HTR-8/SVneo (cell line): ENCODE measurements around the gene SFRP4.

Source experiments
- DNase-seq: peaks from one replicate; pipeline ENCODE4 v3.0.0; 2011; ENCODE audit warnings: low spot score, mixed read lengths; ENCODE audit not compliant: insufficient read length
- FAIRE-seq: peaks from 2 replicates; lab custom pipeline; 2011; peaks lifted over from hg19 to GRCh38; lab: Jason Lieb, UNC

Gene SFRP4

DNA sequence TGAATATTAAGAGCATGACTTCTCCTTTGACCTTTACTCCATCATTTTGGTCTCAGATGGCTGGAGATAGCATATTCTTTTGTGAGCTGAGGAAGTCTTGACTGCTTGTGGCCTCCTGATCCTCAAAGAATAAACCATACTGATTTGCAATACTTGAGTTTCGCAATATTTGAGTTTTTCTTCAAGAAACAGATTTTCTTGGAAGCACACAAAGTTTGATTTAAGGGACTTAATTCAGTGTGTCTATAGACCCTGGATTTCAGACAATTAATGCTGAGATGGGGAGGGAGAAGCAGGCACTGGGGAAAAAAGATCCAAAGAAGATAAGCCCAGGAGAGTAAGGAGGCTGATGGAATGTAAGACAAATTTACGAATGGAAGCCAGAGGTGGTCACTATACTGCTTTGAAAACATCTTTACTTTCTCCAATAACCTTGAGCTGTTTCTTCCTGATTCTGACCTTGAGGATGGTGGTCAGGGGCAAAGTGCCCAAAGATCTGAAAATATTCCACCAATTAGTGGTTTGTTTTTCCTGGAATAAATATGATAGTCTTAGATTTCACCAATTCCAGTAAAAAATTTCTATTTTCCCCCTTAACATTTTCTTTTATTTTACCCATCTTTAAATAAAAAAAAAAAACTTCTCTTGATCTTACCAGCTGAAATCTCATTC lies 11.3 kb upstream of the SFRP4 start:
- FAIRE-seq = no peak
- no peak for DNase-seq

DNA sequence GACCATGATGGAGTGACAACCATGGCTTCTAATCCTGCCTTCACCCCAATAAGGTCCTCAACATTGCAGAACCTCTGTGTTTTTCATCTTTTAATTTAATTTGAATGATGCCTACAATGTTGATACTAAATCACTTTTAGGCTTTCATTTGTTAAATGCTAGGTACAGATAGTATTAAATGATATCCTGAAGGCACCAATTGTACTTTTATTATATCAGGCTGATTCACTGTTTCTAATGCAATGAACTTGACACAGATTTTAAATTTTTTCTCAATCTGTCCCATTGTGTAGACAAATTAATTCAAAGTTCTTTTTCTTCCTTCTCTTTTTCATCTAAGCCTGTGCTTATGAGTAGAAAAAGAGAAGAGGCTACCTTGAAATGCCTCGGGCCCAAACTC lies 9.0 kb upstream of the SFRP4 start:
- no peak for FAIRE-seq
- DNase-seq = no peak

DNA sequence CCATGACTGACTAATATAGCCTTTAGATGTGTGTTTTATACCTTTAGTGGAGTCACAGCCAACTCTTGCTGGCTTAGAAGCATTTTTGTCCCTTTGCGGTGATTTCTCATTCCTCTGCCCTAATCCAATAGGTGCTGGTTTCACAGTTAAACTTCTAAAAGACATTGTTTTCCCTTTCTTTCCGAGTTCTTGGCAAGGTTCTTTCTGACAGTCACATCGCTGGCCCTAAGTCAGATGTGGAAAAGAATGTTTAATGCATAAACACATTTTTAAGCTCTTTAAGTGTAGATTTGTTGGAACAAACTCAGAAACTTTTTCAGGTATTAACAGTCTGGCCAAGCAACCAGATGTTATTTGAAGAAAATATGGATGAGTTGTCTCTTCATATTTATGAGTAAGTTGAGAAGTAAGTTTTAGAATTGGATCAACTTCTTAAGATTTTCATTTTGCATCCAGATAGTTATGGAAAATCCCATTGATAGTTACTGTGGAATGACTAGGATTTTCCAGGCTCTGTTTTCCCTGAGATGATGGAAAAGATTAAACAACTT lies 7.9 kb upstream of the SFRP4 start:
- DNase-seq = no peak
- FAIRE-seq = no peak

DNA sequence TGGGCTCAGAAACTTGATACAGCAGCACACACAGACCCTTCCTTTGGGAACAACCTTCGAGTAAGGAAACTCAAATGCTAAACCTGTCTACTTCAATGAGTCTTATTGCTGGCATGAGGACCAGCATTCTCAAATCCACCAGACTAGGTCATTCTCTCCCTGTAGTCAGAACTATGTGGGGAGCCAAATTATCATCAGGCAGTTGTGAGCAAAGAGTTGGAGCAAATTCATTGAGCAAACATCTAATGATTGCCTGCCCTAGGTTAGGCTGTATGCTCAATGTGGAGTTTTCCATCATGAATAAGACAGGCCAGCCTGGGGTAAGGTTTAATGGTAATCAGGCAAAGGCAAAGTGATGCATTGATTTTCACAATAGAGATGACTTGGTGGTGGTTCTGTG lies 7.4 kb upstream of the SFRP4 start:
- no peak for DNase-seq
- FAIRE-seq = no peak

DNA sequence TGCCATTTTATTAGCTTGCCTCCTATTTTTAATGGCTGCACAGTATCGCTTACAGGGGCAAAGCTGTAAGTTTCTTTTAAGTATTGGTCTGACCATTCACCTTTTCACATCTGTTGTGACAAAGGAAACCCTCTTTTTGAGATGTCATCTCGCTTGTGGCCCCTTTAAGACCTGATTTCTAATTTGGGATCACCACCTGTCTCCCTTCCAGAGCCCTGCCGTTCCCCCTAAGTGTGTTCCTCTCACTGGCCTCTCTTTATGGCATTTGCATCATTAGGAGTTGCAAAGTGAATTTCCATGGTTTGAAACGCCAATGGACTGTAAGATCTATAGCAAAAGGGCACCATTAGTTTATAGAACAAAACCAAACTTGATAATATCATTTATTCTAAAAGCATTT lies 5.3 kb upstream of the SFRP4 start:
- FAIRE-seq = no peak
- DNase-seq = no peak

GRCh38 chr7:37920849-37921805 lies 4.5 kb upstream of the SFRP4 start:
- no peak for DNase-seq
- no peak for FAIRE-seq

GRCh38 chr7:37920305-37920848 lies 3.8 kb upstream of the SFRP4 start, which contains the start of gene EPDR1:
EPDR1 (plus strand) TSS chr7:37920640; CDS start chr7:37920940, 300 bp downstream.
- FAIRE-seq = no peak

DNA sequence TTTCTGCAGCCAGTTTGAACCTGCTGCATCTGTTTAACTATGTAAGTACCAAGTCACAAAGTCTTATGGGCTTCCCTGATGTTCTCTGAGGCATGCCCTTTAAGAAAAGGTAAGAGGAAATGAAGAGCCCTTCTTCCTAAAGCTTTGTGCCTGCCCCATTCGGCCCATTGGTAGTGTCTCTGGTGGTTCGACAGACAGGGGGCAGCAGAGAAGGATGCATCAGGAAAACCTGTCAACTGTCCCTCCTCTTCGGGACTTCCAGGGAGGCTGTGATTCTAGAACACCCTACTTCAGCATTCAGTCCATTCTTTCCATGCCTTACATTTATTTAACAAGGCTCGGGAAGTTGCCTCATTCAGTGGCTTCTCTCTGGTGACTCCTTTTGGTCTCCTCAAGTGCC lies 1.9 kb upstream of the SFRP4 start:
- no peak for FAIRE-seq
- DNase-seq = no peak

More at GRCh38 chr7:37920305-37920848, 3.8 kb upstream of the SFRP4 start, which contains the start of gene EPDR1:
- DNase-seq = peak; percentile 23

DNA sequence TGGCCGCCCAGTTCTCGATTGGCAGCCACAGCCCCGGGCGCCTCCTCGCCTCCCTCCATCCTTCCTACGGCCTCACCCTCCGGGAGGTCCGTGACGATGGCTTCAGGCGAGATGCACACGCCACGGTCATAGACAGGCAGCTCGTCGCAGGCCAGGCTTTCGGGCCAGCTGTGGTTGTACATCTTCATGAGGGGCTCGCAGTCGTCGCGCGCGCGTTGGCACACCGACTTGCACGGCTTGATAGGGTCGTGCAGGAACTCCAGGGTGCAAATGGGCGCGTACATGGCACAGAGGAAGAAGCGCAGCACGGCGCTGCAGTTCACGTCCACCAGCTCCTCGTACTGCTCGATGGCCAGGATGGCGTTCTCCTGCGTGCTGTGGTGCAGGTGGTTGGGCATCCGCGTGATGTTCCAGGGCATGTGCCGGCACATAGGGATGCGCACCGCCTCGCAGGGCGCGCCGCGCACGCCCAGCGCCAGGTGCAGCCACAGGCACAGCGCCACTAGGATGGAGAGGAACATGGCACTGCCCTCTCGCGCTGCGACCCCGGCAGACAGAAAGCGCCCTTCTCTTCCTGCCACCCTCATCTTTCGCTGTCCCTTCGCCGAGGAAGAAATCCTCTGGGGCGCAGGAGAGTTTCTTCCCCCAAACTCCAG lies 472 bp downstream of the SFRP4 start:
- DNase-seq (no peak), FAIRE-seq (no peak)

GRCh38 chr7:37915438-37915837 lies 1.2 kb downstream of the SFRP4 start:
- DNase-seq (no peak), FAIRE-seq (no peak)

- DNase-seq = no peak
- FAIRE-seq = no peak
Measured at GRCh38 chr7:37912756-37913155, 3.9 kb downstream of the SFRP4 start.

GRCh38 chr7:37908221-37908788 lies 8.3 kb downstream of the SFRP4 start:
- DNase-seq = no peak
- no peak for FAIRE-seq

DNA sequence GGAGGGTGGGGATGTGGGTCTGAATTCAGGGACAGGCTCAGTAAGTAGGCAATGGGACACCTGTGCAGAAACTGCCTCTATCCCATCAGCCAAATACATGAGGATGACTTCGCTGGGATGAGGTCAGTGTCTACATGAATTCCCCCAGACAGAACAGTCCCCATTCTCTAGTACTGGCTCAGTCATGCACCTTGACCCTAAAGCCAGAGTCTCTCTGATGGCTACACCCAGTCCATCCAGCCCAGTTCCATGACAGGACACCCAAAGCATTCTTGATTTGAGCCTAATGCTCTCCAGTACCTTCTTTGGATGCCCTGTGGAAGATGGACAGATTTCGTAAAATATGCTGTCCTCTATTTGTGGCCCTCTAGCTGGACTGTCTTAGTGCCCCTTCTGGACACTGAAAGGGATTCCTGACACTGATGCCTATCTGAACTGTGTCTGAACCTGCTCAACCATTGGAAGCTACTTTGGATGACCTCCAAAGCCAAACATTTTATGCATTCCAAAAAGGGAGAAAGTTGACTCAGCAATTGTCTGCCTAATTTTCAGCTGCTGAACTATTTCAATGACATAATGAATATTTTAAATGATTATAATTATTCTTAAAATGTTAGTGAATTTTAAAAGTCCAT lies 14.6 kb downstream of the SFRP4 start:
- peak; percentile 11 for DNase-seq
- FAIRE-seq = no peak

DNA sequence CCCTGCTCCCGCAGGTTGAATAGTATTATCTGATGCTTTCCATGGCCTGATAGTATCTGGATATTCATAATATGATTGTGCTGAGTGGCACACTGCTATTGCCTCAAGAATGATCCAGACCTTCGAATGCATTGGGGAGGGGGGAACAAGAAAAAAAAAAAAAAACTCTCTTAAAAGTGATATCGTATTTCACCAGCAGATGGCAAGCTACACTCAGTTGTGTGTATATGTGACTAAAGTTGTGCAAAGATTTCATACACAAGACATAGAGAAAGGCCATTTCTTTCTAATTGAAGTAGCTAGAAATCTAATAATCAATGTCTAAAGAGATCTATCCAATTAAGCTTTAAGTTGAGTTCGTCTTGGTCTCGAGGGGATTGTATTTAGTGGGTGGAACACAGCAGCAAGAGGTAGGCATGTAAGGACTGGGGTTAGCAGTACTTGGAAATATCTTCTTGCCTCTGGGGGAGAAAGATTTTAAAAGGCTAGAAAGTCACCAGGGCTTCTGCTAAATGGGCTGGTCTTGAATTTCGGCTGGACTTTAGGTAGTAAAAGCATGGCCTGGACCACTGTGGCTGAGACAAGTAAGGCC lies 15.3 kb downstream of the SFRP4 start:
- DNase-seq = peak; percentile 10
- no peak for FAIRE-seq

DNA sequence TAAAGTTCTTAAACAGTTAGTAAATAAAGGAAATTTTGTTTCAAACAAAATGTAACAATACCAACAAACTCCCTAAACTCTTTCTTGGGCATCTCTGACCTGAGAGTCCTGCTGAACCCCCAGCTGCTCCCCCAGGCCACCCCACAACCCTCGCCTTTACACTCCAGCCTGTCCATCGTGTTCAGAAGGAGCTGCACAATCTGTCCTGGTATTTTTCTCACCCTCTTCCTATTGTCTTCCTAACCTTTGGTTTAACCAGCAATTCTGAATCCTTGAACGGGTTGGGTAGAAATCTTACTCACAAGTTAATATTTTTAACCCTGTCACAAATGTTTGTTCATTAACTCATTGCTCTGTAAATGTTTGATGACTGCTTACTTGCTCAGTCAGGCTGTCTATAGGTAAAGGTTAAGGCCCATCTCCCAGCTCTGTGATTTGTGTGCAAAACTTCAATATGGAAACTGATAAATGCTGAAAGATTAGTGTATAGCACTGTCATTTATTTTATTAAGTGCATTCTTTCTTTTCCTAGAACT lies 16.8 kb downstream of the SFRP4 start:
- FAIRE-seq = no peak
- DNase-seq = no peak

GRCh38 chr7:37894671-37895070 lies 21.9 kb downstream of the SFRP4 start:
- DNase-seq (no peak), FAIRE-seq (no peak)

DNA sequence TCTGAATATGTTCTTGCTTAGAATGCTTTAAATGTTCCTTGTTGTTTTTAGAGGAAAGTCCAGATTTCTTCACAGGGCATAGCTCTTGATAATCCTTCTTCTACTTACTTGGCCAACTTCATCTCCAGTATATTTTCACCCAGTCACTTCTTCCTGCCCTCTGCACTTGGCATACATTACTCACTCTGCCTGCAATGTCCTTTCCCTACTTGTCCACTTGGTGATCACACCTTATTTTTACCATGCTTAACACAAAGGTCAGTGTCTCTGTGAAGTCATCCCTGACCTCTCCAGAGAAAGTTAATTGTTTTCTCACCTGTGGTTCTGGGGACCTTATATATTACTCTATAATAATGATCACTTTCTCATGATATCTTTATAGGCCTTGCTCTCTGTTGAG lies 23.3 kb downstream of the SFRP4 start:
- no peak for DNase-seq
- FAIRE-seq = no peak

GRCh38 chr7:37882086-37882485 lies 34.5 kb downstream of the SFRP4 start:
- no peak for DNase-seq
- FAIRE-seq = no peak
